Fibroblast of pulmonary artery (primary cell): Measurements from ENCODE around the gene MEGF11.

Experiments used
- DNase-seq: peaks from one replicate; pipeline ENCODE4 v3.0.0-alpha.2; 2010; ENCODE audit warnings: low read depth
- H3K4me3 ChIP-seq: replicated peaks from 2 replicates; pipeline ENCODE4 v1.5.1; 2011; ENCODE audit warnings: low read depth, mild to moderate bottlenecking, control low read depth, low read length, moderate library complexity
- CTCF ChIP-seq: IDR thresholded peaks from 2 replicates; pipeline ENCODE4 v1.5.1; 2011; ENCODE audit warnings: mild to moderate bottlenecking, control low read depth, low read length, inconsistent platforms; ENCODE audit errors: missing control alignments

Gene MEGF11

GRCh38 chr15:66016199-66016598, 237.4 kb downstream of the MEGF11 start:
- no peak for DNase-seq
- TF ChIP-seq CTCF: no peak
- H3K4me3 ChIP-seq: no peak overlapping the region

- TF ChIP-seq CTCF: no peak
- DNase-seq: no peak
- no peak overlapping the region for H3K4me3 ChIP-seq
These were observed 238.8 kb downstream of the MEGF11 start for GRCh38 chr15:66014635-66015182.

GRCh38 chr15:66014022-66014421, 239.5 kb downstream of the MEGF11 start:
- H3K4me3 ChIP-seq: no peak overlapping the region
- DNase-seq: no peak
- no peak for TF ChIP-seq CTCF

GRCh38 chr15:66008940-66009562, 244.5 kb downstream of the MEGF11 start:
- DNase-seq: no peak
- H3K4me3 ChIP-seq: no peak overlapping the region
- TF ChIP-seq CTCF: no peak

GRCh38 chr15:66007663-66008262, 245.8 kb downstream of the MEGF11 start:
- no peak overlapping the region for H3K4me3 ChIP-seq
- no peak for TF ChIP-seq CTCF
- no peak for DNase-seq

GRCh38 chr15:66006986-66007385, 246.6 kb downstream of the MEGF11 start:
- no peak for TF ChIP-seq CTCF
- peak; percentile 52 for DNase-seq
- no peak overlapping the region for H3K4me3 ChIP-seq
